Activated naive CD8-positive, alpha-beta T cell (primary cell): ENCODE results near the gene HRH3.

Experiments used
- H3K27ac Mint-ChIP-seq: one replicate; pipeline ENCODE4 v1.8.0; 2021; ENCODE audit warnings: mixed read lengths
- H3K27me3 Mint-ChIP-seq: one replicate; pipeline ENCODE4 v1.8.0; 2021; ENCODE audit warnings: mixed read lengths
- H3K36me3 Mint-ChIP-seq: one replicate; pipeline ENCODE4 v1.8.0; 2021; ENCODE audit warnings: mixed read lengths
- H3K4me1 Mint-ChIP-seq: one replicate; pipeline ENCODE4 v1.8.0; 2021; ENCODE audit warnings: low read depth, mixed read lengths
- H3K4me3 Mint-ChIP-seq: one replicate; pipeline ENCODE4 v1.8.0; 2021; ENCODE audit warnings: mild to moderate bottlenecking, mixed read lengths
- H3K9me3 Mint-ChIP-seq: one replicate; pipeline ENCODE4 v1.8.0; 2021; ENCODE audit warnings: low read depth, mixed read lengths

Gene HRH3

GRCh38 chr20:62228982-62229545, 9.0 kb upstream of the HRH3 start:
- H3K9me3 Mint-ChIP-seq, result no peaks in the 10 kb centered on the region

DNA sequence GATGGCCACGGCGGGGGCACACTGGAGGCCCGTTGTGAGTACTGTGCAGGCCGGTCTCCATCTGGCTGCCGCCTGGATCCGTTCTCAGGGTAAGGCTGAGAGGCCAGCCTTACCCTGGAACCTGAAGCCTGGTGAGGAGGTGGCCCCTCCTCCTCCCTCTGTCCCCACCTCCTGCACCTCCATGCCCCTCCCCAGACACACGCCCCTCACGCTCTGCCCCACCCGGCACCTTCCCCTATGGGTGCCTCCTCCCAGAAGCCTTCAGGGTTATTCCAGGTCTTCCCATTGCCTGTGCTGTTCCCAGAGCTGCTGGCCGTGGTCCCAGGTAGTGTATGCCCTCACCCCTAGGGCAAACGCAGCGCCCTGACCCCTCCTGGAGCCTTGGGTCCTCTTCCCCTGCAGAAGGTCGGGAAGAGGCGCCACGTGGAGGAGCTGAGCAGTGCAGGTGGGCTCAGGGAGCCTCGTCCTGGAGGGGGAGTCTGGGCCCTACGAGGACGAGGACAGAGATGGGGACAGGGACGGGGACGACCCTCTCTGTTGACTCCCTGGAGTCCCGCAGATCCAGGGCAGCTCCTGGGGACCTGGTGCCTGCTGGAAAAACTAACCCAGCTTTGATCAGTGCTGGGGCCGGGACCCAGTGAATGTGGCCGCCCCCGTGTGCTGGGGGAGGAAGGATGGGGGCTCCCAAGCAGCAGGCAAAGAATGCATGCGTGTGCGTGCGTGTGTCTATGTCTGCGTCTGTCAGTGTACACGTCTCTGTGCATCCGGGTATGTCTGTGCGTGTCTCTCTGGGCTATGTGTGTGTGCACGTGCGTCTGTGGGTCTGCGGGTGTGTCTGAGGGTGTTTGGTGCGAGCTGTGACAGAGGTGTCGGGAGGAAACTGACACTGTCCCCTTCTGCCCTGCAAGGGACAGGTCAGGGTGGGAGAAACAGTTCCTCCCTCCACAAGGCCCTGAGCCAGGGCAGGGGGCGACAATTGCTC, 8.2 kb upstream of the HRH3 start:
- Mint-ChIP-seq H3K4me3 (no peak overlapping the region), H3K27ac (no peak overlapping the region), H3K4me1 (no peaks in the 10 kb centered on the region), H3K27me3 (peaks cover 9% of the 10 kb centered on the region), H3K9me3 (no peaks in the 10 kb centered on the region), H3K36me3 (no peaks in the 10 kb centered on the region)

More at GRCh38 chr20:62228982-62229545, 9.0 kb upstream of the HRH3 start:
- H3K36me3 Mint-ChIP-seq, result no peaks in the 10 kb centered on the region
- peaks cover 7% of the 10 kb centered on the region for H3K27me3 Mint-ChIP-seq
- H3K27ac Mint-ChIP-seq, result no peak overlapping the region
- H3K4me3 Mint-ChIP-seq, result no peak overlapping the region
- no peaks in the 10 kb centered on the region for H3K4me1 Mint-ChIP-seq

DNA sequence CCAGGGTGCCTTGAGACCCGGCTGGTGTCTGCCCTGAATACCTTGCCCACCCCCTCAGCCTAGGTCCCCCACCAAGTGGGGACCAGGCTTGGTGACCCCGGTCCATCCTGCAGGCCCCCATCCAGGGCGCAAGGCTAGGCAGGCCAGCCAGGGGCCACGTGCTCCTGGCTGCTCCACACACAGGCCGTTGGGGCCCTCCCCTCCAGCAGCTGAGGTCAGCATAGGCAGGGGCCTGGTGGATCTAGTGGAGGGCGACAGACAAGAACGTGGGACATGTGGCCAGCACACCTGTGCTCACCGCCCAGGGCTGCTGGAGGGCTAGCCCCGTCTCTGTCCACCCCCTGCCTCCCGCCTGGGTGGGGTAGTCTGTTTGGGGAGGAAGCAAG, 7.5 kb upstream of the HRH3 start:
- peaks cover 14% of the 10 kb centered on the region for H3K27me3 Mint-ChIP-seq
- no peaks in the 10 kb centered on the region for H3K9me3 Mint-ChIP-seq
- H3K36me3 Mint-ChIP-seq, result no peaks in the 10 kb centered on the region
- no peaks in the 10 kb centered on the region for H3K4me1 Mint-ChIP-seq
- no peak overlapping the region for H3K27ac Mint-ChIP-seq
- H3K4me3 Mint-ChIP-seq, result no peak overlapping the region

DNA sequence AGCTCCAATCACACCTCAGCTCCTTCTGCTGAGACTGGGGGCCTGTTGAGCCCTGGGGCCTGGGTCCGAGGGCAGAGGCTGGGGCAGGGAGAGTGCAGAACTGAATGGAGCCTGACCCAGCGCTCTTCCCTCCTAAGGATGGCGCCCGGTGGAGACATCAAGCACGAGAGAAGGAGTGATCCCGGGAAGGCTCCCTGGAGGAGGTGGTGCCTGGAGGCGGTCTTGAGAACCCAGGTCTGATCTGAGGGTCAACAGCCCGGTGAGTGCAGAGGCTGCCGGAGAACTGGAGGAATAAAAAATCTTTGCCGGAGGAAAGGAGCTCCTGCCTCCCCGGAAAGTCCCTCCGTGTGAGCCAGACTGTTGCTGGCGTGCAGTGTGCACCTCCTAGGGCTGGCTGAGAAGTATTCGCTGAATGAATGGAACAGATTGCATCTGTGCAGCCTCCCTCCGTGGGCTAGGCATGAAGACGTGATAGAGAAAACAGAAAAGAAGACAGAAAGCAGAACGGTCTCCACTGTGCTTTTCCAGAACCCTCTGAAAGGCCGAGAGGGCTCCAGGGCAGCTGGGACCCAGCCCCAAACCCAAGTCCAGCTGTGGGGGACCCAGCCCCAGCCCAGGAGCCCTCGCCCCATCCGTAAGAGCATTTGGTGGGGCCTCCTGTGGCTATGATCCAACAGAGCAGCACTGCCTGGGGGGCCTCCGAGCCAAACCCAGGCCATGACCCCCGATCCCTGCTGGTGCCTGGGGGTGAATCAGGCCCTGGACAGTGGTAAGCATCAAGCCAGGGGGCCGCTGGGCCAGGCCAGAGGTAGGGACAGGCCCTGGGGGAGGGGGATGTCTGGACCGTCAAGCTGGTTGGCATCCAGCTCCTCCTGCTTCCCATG, 6.9 kb upstream of the HRH3 start:
- Mint-ChIP-seq H3K9me3 (no peaks in the 10 kb centered on the region), H3K27ac (no peak overlapping the region), H3K4me3 (no peak overlapping the region), H3K4me1 (no peaks in the 10 kb centered on the region), H3K36me3 (no peaks in the 10 kb centered on the region), H3K27me3 (peaks cover 14% of the 10 kb centered on the region)

DNA sequence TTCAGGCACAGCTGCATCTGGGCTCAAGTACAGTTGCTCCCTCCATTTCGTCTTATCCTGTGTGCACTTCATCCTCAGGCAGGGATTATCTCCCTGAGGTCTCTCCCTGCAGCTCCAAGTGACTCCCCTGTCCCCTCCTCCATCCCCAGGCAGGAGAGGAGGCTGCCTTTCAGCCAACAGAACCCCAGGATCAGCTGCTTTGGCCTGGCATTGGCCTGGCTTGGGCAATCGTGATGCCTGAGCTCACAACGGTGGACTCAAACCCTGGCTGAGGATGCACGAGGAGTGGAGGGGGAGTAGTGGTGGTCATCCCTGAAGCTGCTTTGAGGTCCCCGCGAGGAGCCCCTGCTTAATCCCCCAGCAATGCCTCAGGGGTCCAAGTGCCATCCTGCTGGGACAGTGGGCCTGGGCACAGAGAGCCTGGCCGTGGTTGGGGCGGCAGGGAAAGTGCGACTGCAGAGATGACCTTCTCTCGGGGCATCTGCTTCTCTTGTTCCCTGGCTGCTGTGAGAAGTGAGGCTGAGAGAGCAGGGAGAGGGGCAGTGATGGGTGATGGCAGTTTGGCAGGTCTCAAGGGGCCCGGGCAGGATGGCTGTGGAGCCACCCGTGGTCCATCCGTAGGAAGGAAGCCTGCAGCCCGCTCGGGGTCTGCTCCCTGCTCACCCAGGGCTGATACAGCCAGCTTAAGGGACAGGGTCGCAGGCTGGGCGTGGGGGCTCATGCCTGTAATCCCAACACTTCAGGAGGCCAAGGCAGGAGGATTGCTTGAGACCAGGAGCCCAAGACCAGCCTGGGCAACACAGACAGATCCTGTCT, 6.0 kb upstream of the HRH3 start:
- peaks cover 1% of the 10 kb centered on the region for H3K4me1 Mint-ChIP-seq
- H3K27me3 Mint-ChIP-seq, result peaks cover 15% of the 10 kb centered on the region
- no peak overlapping the region for H3K27ac Mint-ChIP-seq
- H3K36me3 Mint-ChIP-seq, result no peaks in the 10 kb centered on the region
- no peaks in the 10 kb centered on the region for H3K9me3 Mint-ChIP-seq
- no peak overlapping the region for H3K4me3 Mint-ChIP-seq

GRCh38 chr20:62225026-62225425, 4.9 kb upstream of the HRH3 start:
- peaks cover 3% of the 10 kb centered on the region for H3K4me1 Mint-ChIP-seq
- H3K27me3 Mint-ChIP-seq, result peaks cover 16% of the 10 kb centered on the region

DNA sequence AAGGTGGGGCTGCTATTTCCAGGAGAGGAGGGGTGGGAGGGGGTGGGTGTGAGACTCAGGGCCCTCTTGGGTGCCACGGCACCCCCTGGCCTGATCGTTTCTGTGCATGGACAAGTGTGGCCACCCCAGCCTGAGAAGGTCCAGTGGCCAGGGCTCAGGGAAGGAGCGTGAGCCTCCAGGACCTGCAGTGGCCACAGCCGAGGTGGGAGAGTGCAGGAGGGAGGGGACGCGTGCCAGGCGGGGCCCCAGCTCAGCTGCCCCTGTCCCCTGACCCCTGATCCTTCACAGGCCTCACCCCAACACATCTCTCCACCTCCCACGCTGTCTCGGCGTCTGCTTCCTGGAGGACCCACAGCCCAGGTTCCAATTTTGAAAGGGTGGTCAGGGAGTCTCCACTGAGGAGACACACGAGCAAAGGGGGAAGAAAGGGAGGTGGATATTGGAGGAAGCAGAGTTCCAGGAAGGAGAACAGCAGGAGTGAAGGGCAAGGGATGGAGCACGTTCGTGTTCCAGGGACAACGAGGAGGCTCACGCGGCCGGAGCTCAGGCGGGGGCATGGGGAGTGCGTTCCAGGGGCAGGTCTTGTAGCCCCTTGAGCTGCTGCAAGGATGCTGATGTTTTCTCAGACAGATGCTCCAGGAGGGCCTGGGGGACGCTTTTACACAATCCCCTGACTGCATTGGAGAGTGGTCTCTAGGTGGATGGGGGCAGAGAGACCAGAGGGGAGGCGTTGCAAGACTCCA, 4.2 kb upstream of the HRH3 start:
- Mint-ChIP-seq H3K36me3 (no peaks in the 10 kb centered on the region), H3K9me3 (no peaks in the 10 kb centered on the region), H3K27me3 (peaks cover 16% of the 10 kb centered on the region), H3K4me1 (peaks cover 3% of the 10 kb centered on the region), H3K27ac (no peak overlapping the region), H3K4me3 (no peak overlapping the region)

More at GRCh38 chr20:62225026-62225425, 4.9 kb upstream of the HRH3 start:
- H3K27ac Mint-ChIP-seq, result no peak overlapping the region
- H3K4me3 Mint-ChIP-seq, result no peak overlapping the region
- H3K36me3 Mint-ChIP-seq, result no peaks in the 10 kb centered on the region
- H3K9me3 Mint-ChIP-seq, result no peaks in the 10 kb centered on the region

GRCh38 chr20:62223571-62223970, 3.5 kb upstream of the HRH3 start:
- Mint-ChIP-seq H3K9me3 (no peaks in the 10 kb centered on the region), H3K4me1 (peaks cover 6% of the 10 kb centered on the region), H3K27ac (no peak overlapping the region), H3K36me3 (no peaks in the 10 kb centered on the region), H3K27me3 (peaks cover 20% of the 10 kb centered on the region), H3K4me3 (no peak overlapping the region)

DNA sequence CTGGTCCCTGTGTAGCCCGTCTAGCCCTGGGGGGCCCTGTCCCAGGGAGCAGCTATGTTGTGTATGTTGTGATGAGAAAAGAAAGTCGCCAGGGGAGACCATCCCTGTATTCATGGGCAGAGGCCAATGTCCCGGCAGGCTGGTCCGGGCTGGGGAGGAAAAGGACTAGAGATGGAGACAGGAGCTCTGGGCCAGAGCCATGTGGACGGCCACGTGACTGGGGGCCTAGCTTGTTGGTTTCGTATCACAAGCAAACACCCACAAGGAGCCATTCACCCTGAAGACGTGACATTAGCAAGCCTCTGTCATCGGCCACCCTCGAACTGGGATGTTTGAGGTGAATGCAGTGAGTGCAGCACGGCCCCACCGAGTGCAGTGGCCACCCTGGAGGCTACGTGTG, 2.9 kb upstream of the HRH3 start:
- Mint-ChIP-seq H3K36me3 (no peaks in the 10 kb centered on the region), H3K4me3 (no peak overlapping the region), H3K27me3 (peaks cover 20% of the 10 kb centered on the region), H3K9me3 (no peaks in the 10 kb centered on the region), H3K27ac (no peak overlapping the region), H3K4me1 (peaks cover 6% of the 10 kb centered on the region)

- Mint-ChIP-seq H3K4me3 (no peak overlapping the region), H3K36me3 (no peaks in the 10 kb centered on the region), H3K27ac (no peak overlapping the region), H3K4me1 (peaks cover 6% of the 10 kb centered on the region), H3K27me3 (peaks cover 22% of the 10 kb centered on the region), H3K9me3 (no peaks in the 10 kb centered on the region)
These were observed 2.3 kb upstream of the HRH3 start for GRCh38 chr20:62222266-62222850.

DNA sequence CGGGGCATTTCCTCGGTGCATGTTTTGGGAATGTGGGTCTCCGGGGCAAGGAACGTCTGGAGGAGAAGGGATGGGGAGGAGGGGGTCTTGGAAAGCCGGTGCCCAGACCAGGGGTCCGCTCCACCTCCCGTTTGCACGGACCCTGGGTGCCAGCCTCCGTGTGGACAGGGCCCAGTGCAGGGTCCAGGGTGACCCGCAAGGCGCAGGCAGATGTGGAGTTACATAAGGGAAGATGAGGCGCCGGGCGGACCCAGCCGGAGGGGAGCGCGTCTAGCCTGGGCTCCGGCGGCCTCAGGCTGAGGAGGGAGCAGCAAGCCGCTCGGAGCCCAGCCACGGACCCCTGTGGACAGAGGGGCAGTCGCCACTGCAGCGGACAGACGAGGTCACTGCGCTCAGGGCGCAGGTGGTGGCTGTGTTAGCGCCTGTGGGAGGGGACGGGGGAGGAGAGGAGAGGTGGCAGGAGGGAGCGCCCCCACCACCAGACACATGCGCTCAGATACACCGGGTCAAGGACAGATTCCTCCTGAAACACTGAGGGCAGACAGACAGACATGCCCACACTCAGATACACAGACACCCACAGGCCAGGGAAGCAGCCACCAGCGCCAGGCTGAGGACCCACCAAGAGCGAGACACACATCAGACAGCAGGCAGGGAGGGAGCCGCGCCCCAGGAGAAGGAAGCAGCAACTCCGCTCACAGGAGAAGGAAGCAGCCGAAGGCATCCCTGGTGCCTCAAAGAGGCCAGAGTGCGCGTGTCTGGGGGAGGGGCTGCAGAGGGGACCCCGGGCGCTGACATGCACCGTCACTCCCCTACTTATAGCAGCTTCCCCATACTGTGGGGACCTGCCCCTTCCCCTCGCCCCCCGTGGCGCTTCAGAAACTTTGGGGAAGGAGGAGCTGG, 839 bp upstream of the HRH3 start:
- Mint-ChIP-seq H3K27me3 (peaks cover 19% of the 10 kb centered on the region), H3K9me3 (no peaks in the 10 kb centered on the region), H3K27ac (no peak overlapping the region), H3K36me3 (no peaks in the 10 kb centered on the region), H3K4me1 (peaks cover 6% of the 10 kb centered on the region), H3K4me3 (peak overlapping the region; percentile 51)

DNA sequence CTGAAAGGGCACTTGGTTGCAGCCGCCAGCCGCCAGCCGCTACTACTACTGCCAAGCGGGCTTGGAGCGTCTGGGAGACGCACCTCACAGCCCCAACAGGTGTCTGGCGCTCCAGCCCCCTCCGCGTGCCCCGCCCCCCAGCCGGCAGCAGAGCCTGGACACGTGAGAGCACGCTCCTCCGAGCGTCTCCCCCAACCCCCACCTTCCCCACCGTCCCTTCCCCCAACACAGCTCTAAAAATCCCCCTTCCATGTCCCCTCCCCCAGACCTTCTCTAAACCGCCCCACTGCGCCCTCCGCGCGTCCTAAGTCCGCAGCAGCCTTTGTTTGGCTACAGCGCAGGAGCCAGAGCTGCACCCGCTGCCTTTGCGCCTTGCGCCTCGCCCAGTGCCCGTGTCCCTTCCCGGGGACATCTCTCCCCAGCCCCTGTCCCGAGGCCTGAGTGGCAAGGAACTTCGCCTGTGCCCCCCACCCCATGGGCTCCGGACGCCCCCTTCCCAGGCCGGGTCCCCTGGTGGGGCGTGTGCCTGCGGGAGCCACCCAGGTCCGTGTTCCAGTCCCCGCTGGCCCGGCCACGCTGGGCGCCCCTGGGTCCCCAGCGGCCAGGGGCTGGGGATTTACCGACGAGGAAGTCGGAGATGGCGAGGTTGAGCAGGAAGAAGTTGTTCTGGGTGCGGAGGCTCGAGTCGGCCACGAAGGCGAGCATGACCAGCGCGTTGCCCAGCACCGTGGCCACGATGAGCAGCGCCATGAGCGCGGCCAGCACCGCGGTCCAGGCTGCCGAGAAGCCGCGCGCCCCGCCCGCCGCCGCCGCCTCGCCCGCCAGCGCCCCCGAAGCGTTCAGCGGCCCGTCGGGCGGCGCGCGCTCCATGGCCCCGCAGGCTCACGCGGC, 732 bp downstream of the HRH3 start:
- Mint-ChIP-seq H3K36me3 (no peaks in the 10 kb centered on the region), H3K4me1 (peaks cover 6% of the 10 kb centered on the region), H3K4me3 (peak overlapping the region; percentile 47), H3K9me3 (no peaks in the 10 kb centered on the region), H3K27me3 (peaks cover 19% of the 10 kb centered on the region), H3K27ac (no peak overlapping the region)
